ENCODE data around the gene INSYN2B. TPM values are rescaled to one million over a fixed set of nuclear protein-coding genes. Genes with fewer than 3 reads are reported as not detected.

The INSYN2B gene
- total RNA-seq = 0.87 and 1.8 TPM in 2 replicates

GRCh38 chr5:169980418-169981053 is at the start of gene INSYN2B:
TSS of gene INSYN2B (minus strand) at chr5:169980495. CDS start at chr5:169883898, 96,597 bp downstream.

Other genes with a start within 250 kb of the INSYN2B start
- gene FOXI1, start 125.4 kb upstream of the INSYN2B start, total RNA-seq = not detected in 2 replicates